GM18951 (cell line): Measurements from ENCODE around the gene NOXA1.

Experiments
- POLR2A ChIP-seq: IDR thresholded peaks from 4 replicates; pipeline ENCODE4 v1.6.1; 2011; ENCODE audit warnings: mild to moderate bottlenecking; ENCODE audit not compliant: insufficient read length, insufficient read depth; ENCODE audit errors: extremely low read depth
- in situ Hi-C: fragments of 300-500 bp; cut with MboI; formaldehyde crosslinking; loops from one replicate; pipeline ENCODE4 v1.12.0; 2022; ENCODE audit warnings: low sequenced_read_pairs, mixed read lengths, inconsistent platforms; ENCODE audit not compliant: unreplicated experiment

Gene NOXA1

GRCh38 chr9:137392232-137393007 is 30.8 kb upstream of the NOXA1 start:
- in situ Hi-C loops: no loop called here
- no peak for TF ChIP-seq POLR2A

GRCh38 chr9:137393176-137394150 is 29.7 kb upstream of the NOXA1 start:
- TF ChIP-seq POLR2A: no peak
- in situ Hi-C loops: no loop called here

- in situ Hi-C loops: no loop called here
- TF ChIP-seq POLR2A: no peak
Observed at GRCh38 chr9:137394866-137395665, 28.1 kb upstream of the NOXA1 start.

- in situ Hi-C loops: no loop called here
- TF ChIP-seq POLR2A: no peak
Observed at GRCh38 chr9:137395666-137396010, 27.6 kb upstream of the NOXA1 start.

GRCh38 chr9:137396227-137396626 is 27.0 kb upstream of the NOXA1 start:
- in situ Hi-C loops: no loop called here
- no peak for TF ChIP-seq POLR2A

- in situ Hi-C loops: no loop called here
- TF ChIP-seq POLR2A: no peak
Observed at GRCh38 chr9:137396634-137397367, 26.4 kb upstream of the NOXA1 start.

GRCh38 chr9:137397675-137398423 is 25.3 kb upstream of the NOXA1 start:
- in situ Hi-C loops: no loop called here
- TF ChIP-seq POLR2A: no peak

GRCh38 chr9:137398561-137399468 is 24.4 kb upstream of the NOXA1 start:
- no peak for TF ChIP-seq POLR2A
- in situ Hi-C loops: no loop called here

- no peak for TF ChIP-seq POLR2A
- in situ Hi-C loops: loop anchor here (10.0 kb wide), 1 partner anchor 108 kb away; no protein-coding TSS in a partner anchor
Observed at GRCh38 chr9:137402746-137403145, 20.4 kb upstream of the NOXA1 start.

- in situ Hi-C loops: loop anchor here (10.0 kb wide), 1 partner anchor 108 kb away; no protein-coding TSS in a partner anchor
- no peak for TF ChIP-seq POLR2A
Observed at GRCh38 chr9:137403269-137403668, 19.9 kb upstream of the NOXA1 start.

GRCh38 chr9:137404961-137405567 is 18.1 kb upstream of the NOXA1 start:
- TF ChIP-seq POLR2A: no peak
- in situ Hi-C loops: loop anchor here (10.0 kb wide), 1 partner anchor 110 kb away; no protein-coding TSS in a partner anchor
